Measurements from ENCODE around the gene OSBPL5.

Gene OSBPL5

DNA sequence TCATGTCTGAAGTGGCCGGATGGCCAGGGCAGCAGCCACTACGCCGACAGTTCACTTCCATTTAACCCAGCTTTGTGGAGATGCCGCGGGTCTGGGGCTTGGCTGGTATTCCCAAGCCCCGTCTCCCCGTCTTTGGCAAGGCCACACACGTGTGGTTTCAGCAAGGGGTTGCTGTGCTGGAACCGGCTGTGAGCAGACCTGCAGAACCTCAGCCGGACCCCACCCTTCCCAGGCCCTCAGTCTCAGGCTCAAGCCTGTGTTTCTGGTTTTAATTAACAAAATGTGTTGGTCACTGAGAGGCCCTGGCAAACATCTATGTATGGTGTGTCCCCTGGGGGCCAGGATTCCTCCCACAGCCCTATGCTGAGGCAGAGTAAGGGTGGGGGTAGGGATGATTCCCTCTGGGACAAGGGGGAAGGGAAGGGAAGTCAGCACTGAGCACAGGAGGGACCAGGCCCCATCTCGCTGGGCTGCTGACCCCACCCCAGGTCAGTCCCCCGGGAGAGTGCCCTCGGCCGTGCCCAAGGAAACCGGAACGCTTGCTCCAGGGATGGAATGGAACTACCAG is 9.3 kb downstream of the OSBPL5 start:
- no peak for DNase-seq (ENCODE audit: low spot score)
- in situ Hi-C loops (cut with MboI; ENCODE audit: low pct_unique_long_range_greater_than_20kb, low sequenced_read_pairs, unreplicated experiment): no loop called here
- TF ChIP-seq, protein P1, sequence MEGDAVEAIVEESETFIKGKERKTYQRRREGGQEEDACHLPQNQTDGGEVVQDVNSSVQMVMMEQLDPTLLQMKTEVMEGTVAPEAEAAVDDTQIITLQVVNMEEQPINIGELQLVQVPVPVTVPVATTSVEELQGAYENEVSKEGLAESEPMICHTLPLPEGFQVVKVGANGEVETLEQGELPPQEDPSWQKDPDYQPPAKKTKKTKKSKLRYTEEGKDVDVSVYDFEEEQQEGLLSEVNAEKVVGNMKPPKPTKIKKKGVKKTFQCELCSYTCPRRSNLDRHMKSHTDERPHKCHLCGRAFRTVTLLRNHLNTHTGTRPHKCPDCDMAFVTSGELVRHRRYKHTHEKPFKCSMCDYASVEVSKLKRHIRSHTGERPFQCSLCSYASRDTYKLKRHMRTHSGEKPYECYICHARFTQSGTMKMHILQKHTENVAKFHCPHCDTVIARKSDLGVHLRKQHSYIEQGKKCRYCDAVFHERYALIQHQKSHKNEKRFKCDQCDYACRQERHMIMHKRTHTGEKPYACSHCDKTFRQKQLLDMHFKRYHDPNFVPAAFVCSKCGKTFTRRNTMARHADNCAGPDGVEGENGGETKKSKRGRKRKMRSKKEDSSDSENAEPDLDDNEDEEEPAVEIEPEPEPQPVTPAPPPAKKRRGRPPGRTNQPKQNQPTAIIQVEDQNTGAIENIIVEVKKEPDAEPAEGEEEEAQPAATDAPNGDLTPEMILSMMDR (IDR thresholded peaks at IDR 0.05; ENCODE audit: extremely low read depth, insufficient read depth, missing control alignments): no peak

- DNase-seq (ENCODE audit: low spot score): no peak
- in situ Hi-C loops (cut with MboI; ENCODE audit: low pct_unique_long_range_greater_than_20kb, low sequenced_read_pairs, unreplicated experiment): no loop called here
- TF ChIP-seq, protein P1 (IDR thresholded peaks at IDR 0.05; ENCODE audit: extremely low read depth, insufficient read depth, missing control alignments): no peak
Measured at GRCh38 chr11:3155216-3155615, 9.9 kb downstream of the OSBPL5 start.

DNA sequence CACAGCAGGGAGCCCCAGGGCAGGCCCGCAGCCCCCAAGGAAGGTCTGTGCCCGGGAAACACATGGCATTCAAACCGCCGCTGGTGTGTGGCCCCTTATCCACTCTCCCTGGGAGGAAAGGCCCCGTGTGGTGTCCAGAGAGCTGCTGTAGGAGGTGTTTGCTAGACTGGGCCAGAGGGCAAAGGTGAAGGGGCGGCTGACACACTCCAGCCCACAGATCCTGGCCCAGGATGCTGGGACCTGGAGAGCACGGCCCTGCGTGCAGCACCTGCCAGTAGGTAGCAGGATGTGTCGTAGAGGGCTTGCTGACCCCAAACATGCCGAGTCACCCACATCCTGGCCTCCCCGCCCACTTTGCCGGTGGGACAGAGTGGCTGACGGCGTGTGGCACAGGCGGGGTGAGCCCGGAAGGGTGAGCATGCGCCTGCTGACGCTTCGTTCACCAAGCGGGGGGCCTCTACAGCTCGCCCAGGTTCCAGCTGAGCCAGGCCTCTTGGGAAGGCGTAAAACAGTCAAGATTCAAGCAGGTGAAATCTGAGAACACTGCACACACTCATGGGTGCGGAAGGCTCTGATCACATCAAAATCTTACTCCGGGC is 11.0 kb downstream of the OSBPL5 start:
- in situ Hi-C loops (cut with MboI; ENCODE audit: low pct_unique_long_range_greater_than_20kb, low sequenced_read_pairs, unreplicated experiment): no loop called here
- TF ChIP-seq, protein P1 (IDR thresholded peaks at IDR 0.05; ENCODE audit: extremely low read depth, insufficient read depth, missing control alignments): no peak
- no peak for DNase-seq (ENCODE audit: low spot score)

DNA sequence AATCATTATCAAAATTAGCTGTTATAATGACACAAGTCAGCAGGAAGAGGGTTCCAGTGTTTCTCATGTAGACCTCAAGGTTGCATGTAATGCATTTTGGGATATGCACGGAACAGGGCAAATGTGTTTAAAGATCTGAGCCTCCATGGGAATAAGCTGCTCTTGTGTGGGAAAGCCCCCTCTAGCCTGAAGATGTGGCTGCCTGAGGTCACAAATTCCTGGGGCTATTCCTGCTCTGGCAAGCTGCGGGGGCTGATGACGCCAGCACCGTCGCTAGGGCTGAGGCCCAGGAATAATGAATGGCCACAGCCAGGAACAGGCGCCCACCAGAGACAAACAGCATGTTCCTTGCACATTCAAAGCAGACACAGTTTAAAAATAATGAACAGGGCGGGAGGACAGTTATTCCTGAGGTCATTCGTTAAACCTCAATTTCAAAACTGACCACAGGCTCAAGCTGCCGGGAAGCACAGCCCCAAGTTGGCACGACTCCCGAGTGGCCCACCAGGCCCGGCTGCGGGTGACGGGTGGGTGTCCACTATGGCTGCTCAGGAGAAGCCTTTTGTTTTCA is 11.7 kb downstream of the OSBPL5 start:
- no peak for DNase-seq (ENCODE audit: low spot score)

DNA sequence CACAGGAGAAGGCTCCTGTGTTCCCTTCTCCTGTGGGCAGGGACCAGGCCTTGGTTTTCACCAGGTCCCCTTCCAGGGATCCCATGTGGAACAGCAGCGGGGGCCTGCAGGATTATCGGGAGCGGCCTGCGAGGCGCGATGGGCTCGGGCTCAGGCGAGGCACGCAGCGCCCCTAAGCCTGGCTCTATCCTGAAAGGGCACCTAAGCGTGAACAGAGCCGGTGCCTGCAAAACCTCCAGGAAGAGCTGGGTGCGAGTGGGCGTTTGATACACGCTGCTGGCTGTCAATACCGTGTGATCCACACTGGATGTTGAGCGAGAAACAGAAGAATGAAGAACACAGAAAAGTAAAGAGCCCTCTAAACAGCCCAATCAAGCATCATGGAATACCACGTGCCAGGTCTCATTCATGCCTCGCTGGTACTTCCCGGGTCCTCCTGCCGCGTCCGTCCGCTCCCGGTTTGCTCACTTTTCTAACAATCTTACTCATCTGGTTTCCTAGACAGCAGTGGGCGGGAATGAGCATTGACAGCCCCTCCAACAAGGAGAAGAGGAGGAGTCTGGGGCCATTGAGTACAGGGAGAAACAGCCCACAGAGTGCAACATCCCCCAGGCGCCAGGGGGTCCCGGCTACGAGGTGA is 12.5 kb downstream of the OSBPL5 start:
- TF ChIP-seq, protein P1 (IDR thresholded peaks at IDR 0.05; ENCODE audit: extremely low read depth, insufficient read depth, missing control alignments): no peak
- DNase-seq (ENCODE audit: low spot score): no peak
- in situ Hi-C loops (cut with MboI; ENCODE audit: low pct_unique_long_range_greater_than_20kb, low sequenced_read_pairs, unreplicated experiment): no loop called here

More for the DNA sequence above, 11.7 kb downstream of the OSBPL5 start:
- TF ChIP-seq, protein P1 (IDR thresholded peaks at IDR 0.05; ENCODE audit: extremely low read depth, insufficient read depth, missing control alignments): no peak
- in situ Hi-C loops (cut with MboI; ENCODE audit: low pct_unique_long_range_greater_than_20kb, low sequenced_read_pairs, unreplicated experiment): no loop called here

DNA sequence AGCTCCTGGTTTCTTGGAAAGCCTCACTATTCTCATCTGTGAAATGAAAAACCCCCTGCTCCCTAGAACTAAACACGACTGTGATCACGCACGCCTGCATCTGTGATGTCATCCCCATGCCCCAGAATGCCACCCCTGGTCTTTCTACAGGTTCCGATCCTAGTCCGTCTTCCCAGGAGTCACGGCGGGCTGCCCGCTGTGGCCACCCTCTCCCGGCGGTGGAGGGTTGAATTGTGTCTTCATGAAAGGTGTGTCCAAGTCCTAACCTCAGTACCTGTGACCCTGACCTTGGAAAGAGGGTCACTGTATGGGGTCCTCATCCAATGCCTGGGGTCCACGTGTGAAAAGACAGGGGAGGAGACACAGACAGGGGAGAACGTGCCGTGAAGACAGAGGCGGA is 14.4 kb downstream of the OSBPL5 start:
- TF ChIP-seq, protein P1 (IDR thresholded peaks at IDR 0.05; ENCODE audit: extremely low read depth, insufficient read depth, missing control alignments): no peak
- in situ Hi-C loops (cut with MboI; ENCODE audit: low pct_unique_long_range_greater_than_20kb, low sequenced_read_pairs, unreplicated experiment): no loop called here
- DNase-seq (ENCODE audit: low spot score): no peak

Data from GM13977 (cell line).